Esophagus (tissue), 2 donors: ENCODE data around the gene FAM24B. TPM values are rescaled to one million over a fixed set of nuclear protein-coding genes. Genes with fewer than 3 reads are reported as not detected.

ENCODE experiments used
- H3K27ac ChIP-seq, 2 donors: one replicate each; pipeline ENCODE4 v1.5.1; 2013; ENCODE audit warnings: low read depth in 2 of 2, mild to moderate bottlenecking in 2 of 2, inconsistent platforms in 1 of 2, low read length in 1 of 2, moderate library complexity in 1 of 2
- H3K27me3 ChIP-seq, 2 donors: one replicate each; pipeline ENCODE4 v1.6.1; 2013; ENCODE audit warnings: low read length in 2 of 2, control low read depth in 1 of 2, mild to moderate bottlenecking in 1 of 2; ENCODE audit not compliant: insufficient read depth in 2 of 2, control insufficient read depth in 1 of 2
- H3K36me3 ChIP-seq, 2 donors: one replicate each; pipeline ENCODE4 v1.6.1; 2013; ENCODE audit warnings: low read length in 1 of 2; ENCODE audit not compliant: control insufficient read depth in 2 of 2, insufficient read depth in 2 of 2
- H3K4me1 ChIP-seq, 2 donors: one replicate each; pipeline ENCODE4 v1.6.1; 2013; ENCODE audit warnings: low read length in 1 of 2; ENCODE audit not compliant: control insufficient read depth in 2 of 2, insufficient read depth in 2 of 2
- H3K4me3 ChIP-seq, 2 donors: one replicate each; pipeline ENCODE4 v1.5.1; 2013; ENCODE audit warnings: low read length in 2 of 2, mild to moderate bottlenecking in 2 of 2, low read depth in 1 of 2, moderate library complexity in 1 of 2
- H3K9me3 ChIP-seq, 2 donors: one replicate each; pipeline ENCODE4 v1.6.1; 2013; ENCODE audit warnings: mild to moderate bottlenecking in 2 of 2, low read depth in 1 of 2, low read length in 1 of 2, moderate library complexity in 1 of 2; ENCODE audit not compliant: control insufficient read depth in 2 of 2, insufficient read depth in 1 of 2
- WGBS, 2 donors: extraction: QIAGEN DNeasy Blood & Tissue Kit; methylation state at CpG; one replicate each; pipeline ENCODE4 v1.1.7; 2013; 5-methylcytosine and 5-hydroxymethylcytosine counted together
- polyA plus RNA-seq, 2 donors: library from polyadenylated mRNA; stranded (reverse); fragments of 200-250 nt; gene quantifications; one replicate each; pipeline ENCODE4 v1.2.3, GENCODE V29; 2013
- donor health status: healthy with polysubstance abuse.
- donor health status: Bipolar disorder and iron deficiency.

FAM24B gene
- polyA plus RNA-seq, 2 donors = 1.9 to 2.6 TPM

- Histone ChIP-seq H3K36me3 (peaks cover 0 to 7% of the 10 kb centered on the region in 2 donors), H3K27ac (no peak overlapping the region), H3K9me3 (no peaks in the 10 kb centered on the region), H3K4me1 (no peaks in the 10 kb centered on the region), H3K27me3 (no peaks in the 10 kb centered on the region), H3K4me3 (no peak overlapping the region)
- 73 to 85% methylated on average over 12 of the region's 12 CpGs for WGBS, 2 donors
These were observed 29.3 kb downstream of the FAM24B start for GRCh38 chr10:122849900-122850605.

GRCh38 chr10:122849090-122849489 is 30.3 kb downstream of the FAM24B start:
- H3K4me3 ChIP-seq = no peak overlapping the region
- no peaks in the 10 kb centered on the region for H3K27me3 ChIP-seq
- 69 to 78% methylated on average over 2 of the region's 2 CpGs for WGBS, 2 donors
- H3K36me3 ChIP-seq = peaks cover 0 to 7% of the 10 kb centered on the region in 2 donors
- no peaks in the 10 kb centered on the region for H3K9me3 ChIP-seq
- no peak overlapping the region for H3K27ac ChIP-seq
- H3K4me1 ChIP-seq = no peaks in the 10 kb centered on the region

- H3K27ac ChIP-seq = no peak overlapping the region
- 86% methylated on average over 12 of the region's 12 CpGs for WGBS, 2 donors
- H3K27me3 ChIP-seq = no peaks in the 10 kb centered on the region
- H3K9me3 ChIP-seq = no peaks in the 10 kb centered on the region
- peaks cover 0 to 7% of the 10 kb centered on the region in 2 donors for H3K36me3 ChIP-seq
- no peaks in the 10 kb centered on the region for H3K4me1 ChIP-seq
- H3K4me3 ChIP-seq = no peak overlapping the region
These were observed 31.4 kb downstream of the FAM24B start for GRCh38 chr10:122847782-122848604.

GRCh38 chr10:122845783-122846332 is 33.5 kb downstream of the FAM24B start, which contains the start of gene CUZD1:
Gene CUZD1 (minus strand): TSS chr10:122845857. CDS start chr10:122845843, 14 bp downstream.
- H3K4me3 ChIP-seq = no peak within 1 kb of the TSS
- no peaks in the 10 kb centered on the region for H3K27me3 ChIP-seq
- no peak within 1 kb of the TSS for H3K27ac ChIP-seq
- no peaks in the 10 kb centered on the region for H3K9me3 ChIP-seq
- no peaks in the 10 kb centered on the region for H3K4me1 ChIP-seq
- WGBS, 2 donors = 74 to 88% methylated on average over 5 of the region's 5 CpGs
- peaks cover 0 to 5% of the 10 kb centered on the region in 2 donors for H3K36me3 ChIP-seq

GRCh38 chr10:122844146-122844545 is 35.2 kb downstream of the FAM24B start:
- H3K27me3 ChIP-seq = no peaks in the 10 kb centered on the region
- no peak overlapping the region for H3K4me3 ChIP-seq
- WGBS, 2 donors = 86 to 99% methylated on average over 4 of the region's 4 CpGs
- H3K27ac ChIP-seq = no peak overlapping the region
- no peaks in the 10 kb centered on the region for H3K9me3 ChIP-seq
- no peaks in the 10 kb centered on the region for H3K4me1 ChIP-seq
- peaks cover 0 to 3% of the 10 kb centered on the region in 2 donors for H3K36me3 ChIP-seq

GRCh38 chr10:122841569-122841968 is 37.8 kb downstream of the FAM24B start:
- no peaks in the 10 kb centered on the region for H3K27me3 ChIP-seq
- H3K9me3 ChIP-seq = peaks cover 0 to 2% of the 10 kb centered on the region in 2 donors

GRCh38 chr10:122839505-122839904 is 39.9 kb downstream of the FAM24B start:
- no peaks in the 10 kb centered on the region for H3K4me1 ChIP-seq
- peaks cover 0 to 2% of the 10 kb centered on the region in 2 donors for H3K9me3 ChIP-seq
- H3K4me3 ChIP-seq = no peak overlapping the region
- H3K27me3 ChIP-seq = no peaks in the 10 kb centered on the region
- no peak overlapping the region for H3K27ac ChIP-seq
- peaks cover 0 to 2% of the 10 kb centered on the region in 2 donors for H3K36me3 ChIP-seq

More at GRCh38 chr10:122841569-122841968, 37.8 kb downstream of the FAM24B start:
- Histone ChIP-seq H3K4me3 (no peak overlapping the region), H3K36me3 (peaks cover 0 to 2% of the 10 kb centered on the region in 2 donors), H3K27ac (no peak overlapping the region), H3K4me1 (no peaks in the 10 kb centered on the region)

GRCh38 chr10:122838880-122839279 is 40.5 kb downstream of the FAM24B start:
- Histone ChIP-seq H3K4me3 (no peak overlapping the region), H3K9me3 (peaks cover 0 to 2% of the 10 kb centered on the region in 2 donors), H3K36me3 (peaks cover 0 to 2% of the 10 kb centered on the region in 2 donors), H3K27ac (no peak overlapping the region), H3K4me1 (no peaks in the 10 kb centered on the region), H3K27me3 (no peaks in the 10 kb centered on the region)
- 80 to 84% methylated on average over 4 of the region's 4 CpGs for WGBS, 2 donors

GRCh38 chr10:122835908-122836307 is 43.5 kb downstream of the FAM24B start:
- H3K36me3 ChIP-seq = peaks cover 0 to 2% of the 10 kb centered on the region in 2 donors
- H3K4me3 ChIP-seq = no peak overlapping the region
- H3K9me3 ChIP-seq = peaks cover 0 to 2% of the 10 kb centered on the region in 2 donors
- no peak overlapping the region for H3K27ac ChIP-seq
- H3K27me3 ChIP-seq = no peaks in the 10 kb centered on the region
- WGBS, 2 donors = 88 to 89% methylated on average over 2 of the region's 2 CpGs
- no peaks in the 10 kb centered on the region for H3K4me1 ChIP-seq
